ENCODE measurements around the gene DNAAF8.
"Not testable (repeated sequence)": the region's sequence is repeated elsewhere in the genome, so short reads cannot be mapped to it uniquely, and the experiment has no call there.

DNAAF8 gene

GRCh38 chr16:4784444-4784987 is 50.2 kb downstream of the DNAAF8 start:
- not testable (repeated sequence) for FAIRE-seq

- no peak for FAIRE-seq
These were observed 51.6 kb downstream of the DNAAF8 start for GRCh38 chr16:4785758-4786433.

- no peak for FAIRE-seq
These were observed 52.7 kb downstream of the DNAAF8 start for GRCh38 chr16:4787068-4787467.

GRCh38 chr16:4787627-4788482 is 53.5 kb downstream of the DNAAF8 start, which contains the start of gene SEPTIN12:
Gene SEPTIN12 (minus strand): TSS chr16:4788345. CDS start chr16:4787645, 700 bp downstream.
- no peak for FAIRE-seq

- FAIRE-seq: no peak
These were observed 54.2 kb downstream of the DNAAF8 start for GRCh38 chr16:4788489-4788889.

- FAIRE-seq: no peak
These were observed 54.6 kb downstream of the DNAAF8 start for GRCh38 chr16:4788910-4789309.

GRCh38 chr16:4790261-4790660 is 55.9 kb downstream of the DNAAF8 start:
- FAIRE-seq: no peak

GRCh38 chr16:4790871-4791270 is 56.5 kb downstream of the DNAAF8 start:
- FAIRE-seq: no peak

- no peak for FAIRE-seq
These were observed 58.7 kb downstream of the DNAAF8 start for GRCh38 chr16:4792951-4793513.

GRCh38 chr16:4795181-4795827 is 61.0 kb downstream of the DNAAF8 start, which contains the start of gene SMIM22:
Gene SMIM22 (plus strand): TSS chr16:4795369. CDS start chr16:4795735, 366 bp downstream.
- FAIRE-seq: no peak

GRCh38 chr16:4795828-4796572 is 61.7 kb downstream of the DNAAF8 start:
- no peak for FAIRE-seq

- FAIRE-seq: no peak
These were observed 62.9 kb downstream of the DNAAF8 start for GRCh38 chr16:4796982-4797804.

- no peak for FAIRE-seq
These were observed 63.5 kb downstream of the DNAAF8 start for GRCh38 chr16:4797805-4798252.

GRCh38 chr16:4798456-4798855 is 64.1 kb downstream of the DNAAF8 start:
- FAIRE-seq: no peak

Data from colon (tissue), 2 donors.